Body of pancreas (tissue), 4 donors: ENCODE results near the gene CSTF1.

Source experiments
- CTCF ChIP-seq, 7 experiments: fragments of 450-650 bp in 4 of 7; fragments of 200-600 bp in 3 of 7; sonication (generic) in 3 of 7; IDR thresholded peaks; one replicate each; pipeline ENCODE4 v1.5.1; 2016 to 2019; ENCODE audit warnings: antibody characterized with exemption in 7 of 7
- POLR2A ChIP-seq, 3 donors: fragments of 450-650 bp; IDR thresholded peaks; one replicate each; pipeline ENCODE4 v1.6.1; 2016; ENCODE audit warnings: antibody characterized with exemption in 3 of 3, mild to moderate bottlenecking in 2 of 3

- TF ChIP-seq POLR2A (IDR thresholded peaks at IDR 0.05) = no peak
- no peak for TF ChIP-seq CTCF (IDR thresholded peaks at IDR 0.05)
Observed at GRCh38 chr20:56406910-56407309, 14.5 kb downstream of the CSTF1 start.
